Mesendoderm (in vitro differentiated cells): Measurements from ENCODE around the gene MACROD2.

Experiments
- DNase-seq: peaks from one replicate; pipeline ENCODE4 v3.0.0; 2013
- H2AK5ac ChIP-seq: 2 replicates; pipeline ENCODE4 v1.6.1; 2013; ENCODE audit warnings: low read length, inconsistent platforms
- H2BK120ac ChIP-seq: 2 replicates; pipeline ENCODE4 v1.6.1; 2013; ENCODE audit warnings: low read depth, mild to moderate bottlenecking, low read length, moderate library complexity, mixed read lengths
- H2BK15ac ChIP-seq: replicated peaks from 2 replicates; pipeline ENCODE4 v1.6.1; 2013; ENCODE audit warnings: low read depth, mild to moderate bottlenecking, moderate library complexity
- H2BK5ac ChIP-seq: 2 replicates; pipeline ENCODE4 v1.6.1; 2013; ENCODE audit warnings: low read length, inconsistent platforms
- H3K18ac ChIP-seq: 2 replicates; pipeline ENCODE4 v1.6.1; 2013; ENCODE audit warnings: mild to moderate bottlenecking, low read length, mixed read lengths
- H3K23ac ChIP-seq: one replicate; pipeline ENCODE4 v1.6.1; 2013; ENCODE audit warnings: low read length
- H3K27ac ChIP-seq: 2 replicates; pipeline ENCODE4 v1.5.1; 2013; ENCODE audit warnings: low read depth, mild to moderate bottlenecking, inconsistent platforms, low read length, moderate library complexity
- H3K27me3 ChIP-seq: 2 replicates; pipeline ENCODE4 v1.6.1; 2013; ENCODE audit warnings: low read length, control low read depth, mild to moderate bottlenecking, inconsistent platforms; ENCODE audit not compliant: insufficient read depth, poor library complexity
- H3K36me3 ChIP-seq: 2 replicates; pipeline ENCODE4 v1.6.1; 2013; ENCODE audit warnings: low read length, inconsistent platforms; ENCODE audit not compliant: control insufficient read depth, insufficient read depth
- H3K4ac ChIP-seq: one replicate; pipeline ENCODE4 v1.6.1; 2013; ENCODE audit warnings: low read depth, mild to moderate bottlenecking, low read length, moderate library complexity
- H3K4me1 ChIP-seq: 2 replicates; pipeline ENCODE4 v1.6.1; 2013; ENCODE audit warnings: low read depth, low read length, inconsistent platforms; ENCODE audit not compliant: control insufficient read depth
- H3K4me2 ChIP-seq: 2 replicates; pipeline ENCODE4 v1.6.1; 2013; ENCODE audit warnings: low read length
- H3K4me3 ChIP-seq: 2 replicates; pipeline ENCODE4 v1.5.1; 2013; ENCODE audit warnings: mild to moderate bottlenecking, low read length
- H3K56ac ChIP-seq: one replicate; pipeline ENCODE4 v1.6.1; 2013; ENCODE audit warnings: low read length
- H3K79me1 ChIP-seq: 2 replicates; pipeline ENCODE4 v1.6.1; 2013; ENCODE audit warnings: low read length, inconsistent platforms
- H3K79me2 ChIP-seq: 2 replicates; pipeline ENCODE4 v1.6.1; 2013; ENCODE audit warnings: mild to moderate bottlenecking, low read length; ENCODE audit not compliant: control insufficient read depth, insufficient read depth
- H3K9ac ChIP-seq: 2 replicates; pipeline ENCODE4 v1.6.1; 2013; ENCODE audit warnings: low read length, inconsistent platforms
- H4K5ac ChIP-seq: one replicate; pipeline ENCODE4 v1.6.1; 2013; ENCODE audit warnings: low read length
- H4K8ac ChIP-seq: one replicate; pipeline ENCODE4 v1.6.1; 2013; ENCODE audit warnings: low read depth, mild to moderate bottlenecking, control low read depth, low read length, moderate library complexity
- whole genome bisulfite sequencing: extraction: QIAGEN DNeasy Blood & Tissue Kit; methylation state at CpG from one replicate; pipeline ENCODE4 v1.1.7; 2013; ENCODE audit warnings: low lambda C conversion rate, missing lambda C conversion rate; ENCODE audit not compliant: insufficient coverage; ENCODE audit errors: extremely low coverage; 5-methylcytosine and 5-hydroxymethylcytosine counted together

MACROD2 gene

DNA sequence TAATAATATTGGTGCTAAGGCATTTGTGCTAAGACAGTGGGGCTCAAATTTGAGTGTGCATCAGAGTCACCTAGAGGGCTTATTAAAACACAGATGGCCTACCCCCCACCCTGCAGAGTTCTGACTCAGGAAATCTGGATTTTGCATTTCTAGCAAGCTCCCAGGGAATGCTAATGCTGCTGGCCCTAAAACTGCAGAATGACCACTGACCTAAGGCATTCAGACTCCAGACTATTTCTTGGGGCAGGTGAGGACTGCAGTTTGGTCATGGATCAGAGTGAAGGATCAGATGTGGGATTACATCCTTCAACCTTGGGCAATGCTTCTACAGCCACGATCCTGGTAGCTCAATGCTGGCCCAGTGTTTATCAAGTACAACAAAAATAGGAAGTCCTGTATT, 952.2 kb downstream of the MACROD2 start:
- Histone ChIP-seq H3K4ac (peak overlapping the region; percentile 91), H3K4me3 (no peak overlapping the region), H2BK5ac (peak overlapping the region; percentile 95), H3K36me3 (no peaks in the 10 kb centered on the region), H2BK120ac (peak overlapping the region; percentile 97), H3K27ac (peak overlapping the region; percentile 79), H3K27me3 (no peaks in the 10 kb centered on the region), H3K23ac (no peak overlapping the region), H2AK5ac (peak overlapping the region; percentile 61), H4K5ac (no peak overlapping the region), H3K9ac (no peak overlapping the region), H3K4me1 (peaks cover 22% of the 10 kb centered on the region), H3K4me2 (no peak overlapping the region), H4K8ac (no peak overlapping the region), H3K18ac (peak overlapping the region; percentile 97), H3K79me2 (no peaks in the 10 kb centered on the region), H3K79me1 (no peaks in the 10 kb centered on the region), H2BK15ac (no peak overlapping the region), H3K56ac (peak overlapping the region; percentile 66)
- peak; percentile 79 for DNase-seq
- no CpG with 5 or more reads among the region's 1 CpG for WGBS

GRCh38 chr20:14947946-14948345, 952.6 kb downstream of the MACROD2 start:
- H3K79me2 ChIP-seq: no peaks in the 10 kb centered on the region
- no CpG with 5 or more reads among the region's 1 CpG for WGBS
- H4K8ac ChIP-seq: no peak overlapping the region
- no peak overlapping the region for H3K23ac ChIP-seq
- H2BK15ac ChIP-seq: peak overlapping the region; percentile 28
- H2AK5ac ChIP-seq: no peak overlapping the region
- H3K79me1 ChIP-seq: no peaks in the 10 kb centered on the region
- no peak overlapping the region for H3K4me2 ChIP-seq
- H4K5ac ChIP-seq: no peak overlapping the region
- H2BK5ac ChIP-seq: peak overlapping the region; percentile 64
- peak overlapping the region; percentile 97 for H2BK120ac ChIP-seq
- H3K4me3 ChIP-seq: no peak overlapping the region
- H3K9ac ChIP-seq: no peak overlapping the region
- H3K56ac ChIP-seq: peak overlapping the region; percentile 66
- no peak for DNase-seq
- H3K4ac ChIP-seq: peak overlapping the region; percentile 91
- no peaks in the 10 kb centered on the region for H3K36me3 ChIP-seq
- H3K27ac ChIP-seq: peak overlapping the region; percentile 79
- H3K18ac ChIP-seq: peak overlapping the region; percentile 97
- H3K27me3 ChIP-seq: no peaks in the 10 kb centered on the region
- H3K4me1 ChIP-seq: peaks cover 22% of the 10 kb centered on the region

DNA sequence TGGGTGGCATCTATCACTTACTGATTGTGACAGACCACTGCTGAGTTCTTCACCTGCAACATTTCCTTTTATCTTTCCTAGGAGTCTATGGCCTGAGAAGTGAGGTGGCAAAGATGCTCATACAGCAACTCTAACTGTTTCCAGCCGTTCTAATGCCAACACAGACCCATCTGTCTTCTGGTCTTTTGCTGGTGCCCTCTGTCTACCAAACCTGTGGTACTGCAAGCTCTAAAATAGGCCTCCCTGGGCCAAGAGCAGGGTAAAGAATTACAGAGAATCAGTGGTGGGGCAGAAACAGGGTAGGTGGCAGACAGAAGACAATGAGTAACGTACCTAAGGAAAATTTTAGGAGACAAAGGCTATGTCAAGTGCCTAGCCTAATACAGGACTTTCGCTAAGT, 953.1 kb downstream of the MACROD2 start:
- WGBS: no CpG with 5 or more reads among the region's 3 CpGs
- no peaks in the 10 kb centered on the region for H3K79me1 ChIP-seq
- peaks cover 22% of the 10 kb centered on the region for H3K4me1 ChIP-seq
- peak overlapping the region; percentile 34 for H3K27ac ChIP-seq
- H3K4me2 ChIP-seq: no peak overlapping the region
- H3K18ac ChIP-seq: peak overlapping the region; percentile 65
- H2BK120ac ChIP-seq: peak overlapping the region; percentile 61
- no peak overlapping the region for H2AK5ac ChIP-seq
- H4K8ac ChIP-seq: no peak overlapping the region
- no peaks in the 10 kb centered on the region for H3K36me3 ChIP-seq
- H2BK15ac ChIP-seq: no peak overlapping the region
- H3K4me3 ChIP-seq: no peak overlapping the region
- no peaks in the 10 kb centered on the region for H3K79me2 ChIP-seq
- H3K56ac ChIP-seq: peak overlapping the region; percentile 25
- DNase-seq: peak; percentile 89
- H4K5ac ChIP-seq: no peak overlapping the region
- H3K23ac ChIP-seq: no peak overlapping the region
- no peaks in the 10 kb centered on the region for H3K27me3 ChIP-seq
- no peak overlapping the region for H3K9ac ChIP-seq
- H2BK5ac ChIP-seq: peak overlapping the region; percentile 6
- peak overlapping the region; percentile 24 for H3K4ac ChIP-seq

- Histone ChIP-seq H3K79me1 (no peaks in the 10 kb centered on the region), H3K79me2 (no peaks in the 10 kb centered on the region), H3K4me1 (peaks cover 22% of the 10 kb centered on the region), H3K27ac (peak overlapping the region; percentile 60), H3K9ac (no peak overlapping the region), H3K18ac (peak overlapping the region; percentile 85), H2AK5ac (peak overlapping the region; percentile 69), H4K8ac (no peak overlapping the region), H3K23ac (no peak overlapping the region), H2BK5ac (peak overlapping the region; percentile 49), H3K4me2 (no peak overlapping the region), H3K4ac (no peak overlapping the region), H4K5ac (no peak overlapping the region), H2BK120ac (no peak overlapping the region), H2BK15ac (no peak overlapping the region), H3K36me3 (no peaks in the 10 kb centered on the region), H3K56ac (no peak overlapping the region), H3K4me3 (no peak overlapping the region), H3K27me3 (no peaks in the 10 kb centered on the region)
- DNase-seq: no peak
- WGBS: no CpG with 5 or more reads among the region's 1 CpG
Measured at GRCh38 chr20:14950633-14951032, 955.3 kb downstream of the MACROD2 start.

DNA sequence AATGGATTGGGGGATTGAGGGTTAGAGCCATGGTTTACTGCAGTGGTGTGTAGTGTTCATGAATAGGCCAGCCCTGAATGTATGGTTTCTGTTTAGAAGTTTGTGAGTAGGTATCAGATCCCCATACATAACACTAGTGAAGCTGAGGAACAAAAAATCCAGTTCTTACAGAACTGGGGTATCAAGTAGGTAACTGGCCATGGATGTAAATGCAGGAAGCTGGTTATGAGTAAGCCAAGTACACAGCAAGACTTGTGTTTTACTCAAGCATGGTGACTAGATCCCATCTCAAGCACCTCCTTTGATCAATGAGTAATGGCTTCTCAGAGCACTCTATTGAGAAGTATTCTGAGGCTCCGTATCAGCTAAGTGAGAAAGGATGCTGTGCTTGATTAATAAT, 955.8 kb downstream of the MACROD2 start:
- Histone ChIP-seq H3K27me3 (no peaks in the 10 kb centered on the region), H3K4me1 (peaks cover 22% of the 10 kb centered on the region), H3K79me2 (no peaks in the 10 kb centered on the region), H3K4me2 (no peak overlapping the region), H3K23ac (no peak overlapping the region), H2AK5ac (peak overlapping the region; percentile 69), H2BK15ac (no peak overlapping the region), H3K56ac (peak overlapping the region; percentile 27), H3K9ac (no peak overlapping the region), H3K4ac (no peak overlapping the region), H3K79me1 (no peaks in the 10 kb centered on the region), H2BK5ac (peak overlapping the region; percentile 49), H3K36me3 (no peaks in the 10 kb centered on the region), H3K4me3 (no peak overlapping the region), H3K18ac (peak overlapping the region; percentile 90), H4K8ac (no peak overlapping the region), H4K5ac (peak overlapping the region; percentile 51), H3K27ac (peak overlapping the region; percentile 60), H2BK120ac (no peak overlapping the region)
- DNase-seq: no peak
- WGBS: no CpG with 5 or more reads among the region's 1 CpG
